Non-pigmented ciliary epithelial cell (primary cell): ENCODE data around the gene SENP5.

Source experiments
- DNase-seq: peaks from one replicate; pipeline ENCODE4 v3.0.0-alpha.2; 2010; ENCODE audit warnings: low read depth

Gene SENP5

GRCh38 chr3:196883361-196883760 lies 15.6 kb downstream of the SENP5 start:
- no peak for DNase-seq

GRCh38 chr3:196886144-196886543 lies 18.4 kb downstream of the SENP5 start:
- no peak for DNase-seq

GRCh38 chr3:196889844-196890708 lies 22.4 kb downstream of the SENP5 start:
- DNase-seq, result no peak

GRCh38 chr3:196894557-196895295 lies 27.0 kb downstream of the SENP5 start:
- DNase-seq, result no peak

- no peak for DNase-seq
These were observed 28.5 kb downstream of the SENP5 start for GRCh38 chr3:196896229-196896628.

DNA sequence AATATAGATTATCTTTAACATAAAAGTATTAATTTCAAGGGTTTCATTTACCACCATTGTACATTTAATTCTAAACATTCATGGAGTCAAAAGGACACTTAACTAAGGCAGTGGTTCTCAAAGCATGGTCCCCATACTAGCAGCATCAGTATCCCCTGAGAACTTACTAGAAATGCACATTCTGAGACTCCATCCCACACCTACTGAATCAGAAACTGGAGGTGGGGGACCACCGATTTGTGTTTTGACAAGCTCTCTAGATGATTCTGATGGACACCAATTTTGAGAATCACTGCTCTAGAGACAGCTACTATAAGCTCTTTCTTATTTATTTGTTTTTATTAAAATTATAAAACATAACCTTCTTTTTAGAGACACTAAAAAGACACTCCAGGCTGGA lies 34.0 kb downstream of the SENP5 start:
- DNase-seq, result no peak

GRCh38 chr3:196902296-196902695 lies 34.6 kb downstream of the SENP5 start:
- no peak for DNase-seq

- no peak for DNase-seq
These were observed 36.0 kb downstream of the SENP5 start for GRCh38 chr3:196903740-196904139.

GRCh38 chr3:196914866-196915265 lies 47.1 kb downstream of the SENP5 start:
- DNase-seq, result no peak

- no peak for DNase-seq
These were observed 47.7 kb downstream of the SENP5 start for GRCh38 chr3:196915375-196915774.

GRCh38 chr3:196916221-196916620 lies 48.5 kb downstream of the SENP5 start:
- no peak for DNase-seq

DNA sequence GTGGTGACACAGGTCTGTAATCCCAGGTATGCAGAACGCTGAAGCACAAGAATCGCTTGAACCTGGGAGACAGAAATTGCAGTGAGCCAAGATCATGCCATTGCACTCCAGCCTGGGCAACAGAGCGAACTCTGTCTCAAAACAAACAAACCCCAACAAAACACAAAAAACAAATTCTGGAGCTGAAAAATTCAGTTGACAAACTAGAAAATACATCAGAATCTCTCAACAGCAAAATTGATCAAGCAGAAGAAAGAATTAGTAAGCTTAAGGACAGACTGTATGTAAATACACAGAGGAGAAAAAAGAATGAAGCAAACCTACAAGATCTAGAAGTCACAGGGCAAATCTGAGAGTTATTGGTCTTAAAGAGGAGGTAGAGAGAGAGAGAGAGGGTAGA lies 49.3 kb downstream of the SENP5 start:
- DNase-seq, result no peak

DNA sequence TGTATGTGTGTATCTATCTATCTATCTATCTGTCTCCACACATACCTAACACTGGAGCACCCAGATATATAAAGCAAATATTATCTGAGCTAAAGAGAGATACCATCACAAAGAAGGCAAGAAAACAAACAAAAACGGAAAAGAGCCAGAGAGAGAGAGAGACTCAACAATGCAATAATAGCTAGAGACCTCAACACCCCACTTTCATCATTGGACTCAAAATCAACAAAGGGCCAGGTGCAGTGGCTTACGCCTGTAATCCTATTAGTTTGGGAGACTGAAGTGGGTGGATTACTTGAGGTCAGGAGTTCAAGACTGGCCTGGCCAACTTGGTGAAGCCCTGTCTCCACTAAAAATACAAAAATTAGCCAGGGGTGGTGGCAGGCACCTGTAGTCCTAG lies 51.2 kb downstream of the SENP5 start:
- DNase-seq, result no peak

DNA sequence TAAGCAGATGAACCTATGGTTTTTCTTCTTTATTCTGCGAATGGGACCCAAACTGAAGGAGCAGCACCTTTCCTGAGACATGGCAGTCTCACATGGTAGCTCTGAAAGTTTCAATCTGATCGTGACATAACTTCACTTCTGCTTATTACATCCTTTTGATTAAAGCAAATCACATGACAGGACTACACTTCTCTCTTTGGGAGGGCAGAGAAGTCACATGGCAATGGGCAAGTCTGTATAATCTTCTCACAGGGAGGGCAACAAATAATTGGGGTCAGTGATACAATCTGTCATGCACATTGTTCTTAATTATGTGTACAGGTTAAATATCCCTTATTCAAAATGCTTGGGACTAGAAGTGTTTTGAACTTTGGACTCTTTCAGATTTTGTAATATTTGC lies 53.0 kb downstream of the SENP5 start:
- DNase-seq, result no peak

DNA sequence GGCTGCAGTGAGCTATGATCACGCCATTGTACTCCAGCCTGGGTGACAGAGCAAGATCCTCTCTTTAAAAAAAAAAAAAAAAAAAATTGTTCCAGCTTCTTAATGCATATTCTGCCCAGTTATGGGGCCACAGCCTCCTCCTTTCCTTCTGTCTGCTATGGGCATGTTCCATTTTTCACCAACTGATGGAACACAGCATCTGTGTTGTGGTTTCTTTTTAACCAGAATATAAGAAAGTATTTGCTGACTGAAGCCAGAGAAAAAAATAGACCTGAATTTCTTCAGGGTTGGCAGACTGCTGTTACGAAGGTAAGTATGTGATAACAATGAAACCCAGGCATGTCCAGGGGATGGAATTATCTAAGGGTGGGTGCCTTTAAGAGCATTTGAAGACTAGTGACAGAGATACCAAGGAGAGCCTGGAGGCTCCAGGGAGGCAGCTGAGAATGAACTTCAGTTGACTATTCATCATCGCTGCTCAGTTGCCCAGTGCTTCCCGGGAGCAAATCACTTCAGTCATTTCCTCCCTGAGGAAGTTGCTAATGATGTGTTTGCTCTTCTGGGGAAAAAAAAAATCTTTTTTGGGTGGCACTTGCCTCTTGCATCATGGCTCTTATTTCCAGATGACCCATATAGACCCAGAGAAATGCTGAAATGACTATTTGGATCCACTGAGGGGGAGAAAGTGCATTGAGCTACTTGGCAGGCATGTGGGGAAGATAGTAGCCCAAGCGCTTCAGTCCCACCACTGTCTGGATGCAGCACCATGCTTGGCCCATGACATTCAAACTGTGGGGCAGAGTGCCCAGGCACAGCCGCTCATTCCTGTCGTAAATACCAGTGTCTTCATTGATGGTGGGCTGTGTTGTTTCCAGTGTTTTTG lies 60.1 kb downstream of the SENP5 start:
- no peak for DNase-seq

GRCh38 chr3:196931157-196931556 lies 63.4 kb downstream of the SENP5 start:
- DNase-seq, result no peak

GRCh38 chr3:196931828-196932587 lies 64.3 kb downstream of the SENP5 start:
- DNase-seq, result no peak

- no peak for DNase-seq
These were observed 64.9 kb downstream of the SENP5 start for GRCh38 chr3:196932600-196932999.

- DNase-seq, result no peak
These were observed 68.6 kb downstream of the SENP5 start for GRCh38 chr3:196936288-196936687.

- DNase-seq, result no peak
These were observed 70.4 kb downstream of the SENP5 start for GRCh38 chr3:196938124-196938523.

GRCh38 chr3:196938576-196938975 lies 70.9 kb downstream of the SENP5 start:
- no peak for DNase-seq
